Stomach (tissue), 9 donors: ENCODE measurements around the gene PLN. TPM values are rescaled to one million over a fixed set of nuclear protein-coding genes. Genes with fewer than 3 reads are reported as not detected.

Experiments used
- DNase-seq, 2 donors: peaks; one replicate each; pipeline versions ENCODE4 v3.0.0 to v3.0.0-alpha.2; 2013 to 2019
- H3K27ac ChIP-seq, 5 donors: fragments of 200-600 bp in 4 of 5; sonication (generic) in 4 of 5; one replicate each; pipeline ENCODE4 v1.5.1; 2013 to 2019; ENCODE audit warnings: mild to moderate bottlenecking in 1 of 5, moderate library complexity in 1 of 5
- H3K27me3 ChIP-seq, 3 donors: fragments of 200-600 bp; sonication (generic); one replicate each; pipeline ENCODE4 v1.5.1; 2017 to 2019; ENCODE audit warnings: mixed run types in 1 of 3
- H3K36me3 ChIP-seq, 4 donors: fragments of 200-600 bp; sonication (generic); 1 replicate in 3 of 4; 2 replicates in 1 of 4; pipeline ENCODE4 v1.5.1; 2016 to 2019
- H3K4me1 ChIP-seq, 4 donors: fragments of 200-600 bp; sonication (generic); one replicate each; pipeline ENCODE4 v1.5.1; 2016 to 2019
- H3K4me3 ChIP-seq, 4 donors: fragments of 200-600 bp; sonication (generic) in 3 of 4; one replicate each; pipeline ENCODE4 v1.5.1; 2016 to 2019; ENCODE audit warnings: mild to moderate bottlenecking in 1 of 4
- H3K9me3 ChIP-seq, 4 donors: fragments of 200-600 bp; sonication (generic); one replicate each; pipeline ENCODE4 v1.5.1; 2016 to 2019
- EP300 ChIP-seq: sonication (generic); formaldehyde crosslinking; IDR thresholded peaks from one replicate; pipeline ENCODE4 v1.6.1; 2017; ENCODE audit warnings: antibody characterized with exemption
- POLR2A ChIP-seq, 4 donors: fragments of 450-650 bp; IDR thresholded peaks; one replicate each; pipeline ENCODE4 v1.6.1; 2016; ENCODE audit warnings: antibody characterized with exemption in 4 of 4, control low read depth in 2 of 4, mild to moderate bottlenecking in 1 of 4, moderate library complexity in 1 of 4
- POLR2AphosphoS5 ChIP-seq, 3 donors: sonication (generic); formaldehyde crosslinking; IDR thresholded peaks; one replicate each; pipeline ENCODE4 v1.6.1; 2016; ENCODE audit warnings: antibody characterized with exemption in 3 of 3
- WGBS, 5 donors: extraction: QIAGEN DNeasy Blood & Tissue Kit in 3 of 5; methylation state at CpG; one replicate each; pipeline versions ENCODE4 v1.1.5 to v1.1.7; 2013 to 2018; 5-methylcytosine and 5-hydroxymethylcytosine counted together
- intact Hi-C: fragments of 100-400 bp; cut with DNase I; formaldehyde crosslinking; loops from one replicate; pipeline ENCODE4 v1.15.1; 2023; ENCODE audit warnings: low total_unique reads
- polyA plus RNA-seq, 3 donors: library from polyadenylated mRNA; stranded (reverse); fragments of 200-250 nt; gene quantifications; one replicate each; pipeline ENCODE4 v1.2.3, GENCODE V29; 2013
- total RNA-seq, 5 donors: library from RNA; depleted of rRNA; stranded (reverse); fragments of >200 nt; gene quantifications; one replicate each; pipeline versions ENCODE4 v1.1.0 to v1.2.3, GENCODE V29; 2014 to 2016
- TF ChIP-seq, protein P1 (sequence below), 7 experiments: fragments of 450-650 bp in 4 of 7; fragments of 200-600 bp in 3 of 7; sonication (generic) in 3 of 7; IDR thresholded peaks; one replicate each; pipeline ENCODE4 v1.5.1; 2016 to 2019; ENCODE audit warnings: antibody characterized with exemption in 7 of 7, control low read depth in 2 of 7, mild to moderate bottlenecking in 1 of 7
- donor health status: healthy with polysubstance abuse.
- donor health status: Bipolar disorder and iron deficiency.
- donor health status: healthy.

PLN gene
- total and polyA plus RNA-seq, 8 donors: 2.3 to 158 (median 27.6) TPM

DNA sequence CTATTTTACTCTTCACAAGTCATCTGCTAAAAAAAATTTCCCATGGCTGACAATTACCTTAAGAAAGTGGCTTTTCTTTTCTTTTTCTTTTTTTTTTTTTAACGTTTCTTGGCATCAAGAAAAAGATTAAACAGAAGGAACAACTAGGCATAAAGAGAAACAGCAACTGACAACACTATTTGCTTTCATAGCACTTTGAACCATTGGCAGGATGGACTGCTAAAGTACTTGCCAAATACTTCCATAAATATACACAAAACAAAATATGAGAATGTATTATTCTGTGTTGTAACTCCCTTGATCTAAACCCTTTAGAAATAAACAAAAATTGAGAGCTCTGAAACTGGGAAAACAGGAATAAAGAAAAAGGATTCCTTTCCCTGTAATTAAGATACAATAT is 20.0 kb upstream of the PLN start:
- H3K27ac ChIP-seq: no peak overlapping the region

DNA sequence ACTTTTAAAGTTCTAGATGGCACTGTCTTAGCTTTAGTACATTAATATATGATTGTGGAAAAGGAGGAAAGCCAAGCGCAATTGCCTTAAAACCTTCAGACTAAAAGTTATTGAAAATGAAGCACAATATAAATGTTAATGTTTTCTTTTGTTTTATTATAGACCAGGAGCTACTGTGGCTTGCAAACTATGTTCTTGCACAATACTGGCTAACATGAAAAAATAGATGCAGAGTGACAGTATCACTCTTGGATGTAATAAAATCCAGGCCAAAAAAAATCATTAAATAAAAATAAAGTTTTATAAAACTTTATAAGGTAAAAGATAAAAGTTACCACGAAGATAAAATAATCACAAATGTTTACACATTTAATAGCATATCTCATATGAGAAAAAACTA is 18.3 kb upstream of the PLN start:
- H3K27ac ChIP-seq: no peak overlapping the region
- no peak for DNase-seq
- peaks cover 0 to 5% (median 2%) of the 10 kb centered on the region in 4 donors for H3K36me3 ChIP-seq
- intact Hi-C loops: no loop called here
- TF ChIP-seq EP300 (no peak), POLR2A (IDR thresholded peaks at IDR 0.05) (no peak), POLR2AphosphoS5 (IDR thresholded peaks at IDR 0.05) (no peak)
- TF ChIP-seq, protein P1, sequence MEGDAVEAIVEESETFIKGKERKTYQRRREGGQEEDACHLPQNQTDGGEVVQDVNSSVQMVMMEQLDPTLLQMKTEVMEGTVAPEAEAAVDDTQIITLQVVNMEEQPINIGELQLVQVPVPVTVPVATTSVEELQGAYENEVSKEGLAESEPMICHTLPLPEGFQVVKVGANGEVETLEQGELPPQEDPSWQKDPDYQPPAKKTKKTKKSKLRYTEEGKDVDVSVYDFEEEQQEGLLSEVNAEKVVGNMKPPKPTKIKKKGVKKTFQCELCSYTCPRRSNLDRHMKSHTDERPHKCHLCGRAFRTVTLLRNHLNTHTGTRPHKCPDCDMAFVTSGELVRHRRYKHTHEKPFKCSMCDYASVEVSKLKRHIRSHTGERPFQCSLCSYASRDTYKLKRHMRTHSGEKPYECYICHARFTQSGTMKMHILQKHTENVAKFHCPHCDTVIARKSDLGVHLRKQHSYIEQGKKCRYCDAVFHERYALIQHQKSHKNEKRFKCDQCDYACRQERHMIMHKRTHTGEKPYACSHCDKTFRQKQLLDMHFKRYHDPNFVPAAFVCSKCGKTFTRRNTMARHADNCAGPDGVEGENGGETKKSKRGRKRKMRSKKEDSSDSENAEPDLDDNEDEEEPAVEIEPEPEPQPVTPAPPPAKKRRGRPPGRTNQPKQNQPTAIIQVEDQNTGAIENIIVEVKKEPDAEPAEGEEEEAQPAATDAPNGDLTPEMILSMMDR (IDR thresholded peaks at IDR 0.05): no peak
- no peaks in the 10 kb centered on the region for H3K27me3 ChIP-seq
- 62 to 82% (median 69%) methylated on average over 2 of the region's 2 CpGs for WGBS, 5 donors
- H3K4me3 ChIP-seq: no peak overlapping the region
- H3K4me1 ChIP-seq: peaks cover 5 to 51% (median 27%) of the 10 kb centered on the region in 4 donors
- H3K9me3 ChIP-seq: peaks cover 0 to 5% (median 0%) of the 10 kb centered on the region in 4 donors

More for the DNA sequence above, 20.0 kb upstream of the PLN start:
- Histone ChIP-seq H3K27me3 (no peaks in the 10 kb centered on the region), H3K4me3 (no peak overlapping the region), H3K36me3 (peaks cover 0 to 10% (median 5%) of the 10 kb centered on the region in 4 donors), H3K4me1 (peaks cover 5 to 57% (median 27%) of the 10 kb centered on the region in 4 donors), H3K9me3 (peaks cover 0 to 5% (median 0%) of the 10 kb centered on the region in 4 donors)
- DNase-seq: no peak
- intact Hi-C loops: no loop called here
- 7 to 21% (median 21%) methylated on average over 1 of the region's 1 CpG for WGBS, 5 donors
- no peak for TF ChIP-seq POLR2AphosphoS5 (IDR thresholded peaks at IDR 0.05)
- TF ChIP-seq, protein P1 (IDR thresholded peaks at IDR 0.05): no peak
- no peak for TF ChIP-seq EP300
- TF ChIP-seq POLR2A (IDR thresholded peaks at IDR 0.05): no peak

DNA sequence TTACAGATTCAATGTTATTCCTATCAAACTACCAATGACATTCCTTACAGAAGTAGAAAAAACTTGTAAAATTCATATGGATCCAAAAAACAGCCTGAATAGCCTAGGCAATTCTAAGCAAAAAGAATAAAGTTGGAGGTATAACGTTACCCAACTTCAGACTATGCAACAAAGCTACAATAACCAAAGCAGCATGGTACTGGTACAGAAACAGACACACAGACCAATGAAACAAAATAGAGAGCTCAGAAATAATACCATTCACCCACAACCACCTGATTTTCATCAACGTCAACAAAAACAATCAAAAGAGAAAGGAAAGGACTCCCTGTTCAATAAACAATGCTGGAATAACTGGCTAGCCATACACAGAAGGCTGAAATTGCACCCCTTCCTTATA is 17.2 kb upstream of the PLN start:
- intact Hi-C loops: no loop called here
- Histone ChIP-seq H3K27ac (no peak overlapping the region), H3K4me3 (no peak overlapping the region), H3K4me1 (peaks cover 5 to 40% (median 23%) of the 10 kb centered on the region in 4 donors), H3K27me3 (no peaks in the 10 kb centered on the region), H3K9me3 (peaks cover 0 to 5% (median 0%) of the 10 kb centered on the region in 4 donors), H3K36me3 (peaks cover 0 to 5% (median 2%) of the 10 kb centered on the region in 4 donors)
- TF ChIP-seq, protein P1 (IDR thresholded peaks at IDR 0.05): no peak
- no peak for TF ChIP-seq POLR2AphosphoS5 (IDR thresholded peaks at IDR 0.05)
- TF ChIP-seq POLR2A (IDR thresholded peaks at IDR 0.05): no peak
- no peak for TF ChIP-seq EP300
- WGBS, 5 donors: 91 to 98% (median 94%) methylated on average over 2 of the region's 2 CpGs
- no peak for DNase-seq

DNA sequence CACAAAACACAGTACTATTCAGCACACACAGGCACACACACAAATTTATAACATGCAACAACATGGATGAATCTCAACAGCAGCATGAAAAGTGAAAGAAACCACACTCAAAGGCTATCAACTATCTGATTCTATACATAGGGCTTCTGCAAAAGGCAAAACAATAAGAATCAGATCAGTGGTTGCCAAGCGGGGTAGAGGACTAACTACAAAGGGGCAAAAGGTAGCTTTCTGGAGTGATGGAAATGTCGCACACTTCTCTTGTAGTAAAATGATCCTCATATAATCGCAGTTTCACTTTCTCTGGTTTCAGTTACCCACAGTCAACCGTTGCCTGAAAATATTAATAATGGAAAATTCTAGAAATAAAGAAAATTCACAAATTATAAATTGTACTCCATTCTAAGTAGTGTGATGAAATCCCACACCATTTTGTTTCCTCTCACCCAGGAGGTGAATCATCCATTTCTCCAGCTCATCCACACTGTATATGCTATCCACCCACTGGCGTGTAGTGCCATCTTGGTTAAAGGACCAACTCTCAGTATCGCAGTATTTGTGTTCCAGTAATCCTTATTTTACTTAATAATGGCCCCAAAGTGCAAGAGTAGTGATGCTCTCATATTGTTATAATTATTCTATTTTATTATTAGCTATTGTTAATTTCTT is 12.8 kb upstream of the PLN start:
- TF ChIP-seq POLR2A (IDR thresholded peaks at IDR 0.05) (no peak), EP300 (no peak), POLR2AphosphoS5 (IDR thresholded peaks at IDR 0.05) (no peak)
- TF ChIP-seq, protein P1 (IDR thresholded peaks at IDR 0.05): no peak
- WGBS, 5 donors: 87 to 97% (median 94%) methylated on average over 6 of the region's 6 CpGs
- Histone ChIP-seq H3K4me1 (peaks cover 0 to 24% (median 7%) of the 10 kb centered on the region in 4 donors), H3K27me3 (no peaks in the 10 kb centered on the region), H3K4me3 (no peak overlapping the region), H3K36me3 (peaks cover 0 to 5% (median 2%) of the 10 kb centered on the region in 4 donors), H3K9me3 (peaks cover 0 to 5% (median 0%) of the 10 kb centered on the region in 4 donors), H3K27ac (no peak overlapping the region)
- intact Hi-C loops: no loop called here
- no peak for DNase-seq
